Activated CD4-positive, alpha-beta T cell treated with anti-CD3 and anti-CD28 coated beads, Interleukin-2, amount 10 ng/mL, durations not matched to agents 24 days and 14 days (primary cell): Measurements from ENCODE around the gene KIF4B. TPM values are rescaled to one million over a fixed set of nuclear protein-coding genes. Genes with fewer than 3 reads are reported as not detected.
"Not testable (repeated sequence)": the region's sequence is repeated elsewhere in the genome, so short reads cannot be mapped to it uniquely, and the experiment has no call there.

Source experiments
- DNase-seq: peaks from one replicate; pipeline ENCODE4 v3.0.0; 2022
- H3K27ac Mint-ChIP-seq: one replicate; pipeline ENCODE4 v1.8.0; 2022; ENCODE audit warnings: mild to moderate bottlenecking, mixed read lengths
- H3K27me3 Mint-ChIP-seq: one replicate; pipeline ENCODE4 v1.8.0; 2022; ENCODE audit warnings: mixed read lengths
- H3K36me3 Mint-ChIP-seq: one replicate; pipeline ENCODE4 v1.8.0; 2022; ENCODE audit warnings: low read depth, mild to moderate bottlenecking, mixed read lengths
- H3K4me1 Mint-ChIP-seq: one replicate; pipeline ENCODE4 v1.8.0; 2021; ENCODE audit warnings: mixed read lengths
- H3K4me3 Mint-ChIP-seq: one replicate; pipeline ENCODE4 v1.8.0; 2022; ENCODE audit warnings: mild to moderate bottlenecking, moderate library complexity, mixed read lengths
- H3K9me3 Mint-ChIP-seq: one replicate; pipeline ENCODE4 v1.8.0; 2021; ENCODE audit warnings: mixed read lengths
- intact Hi-C: fragments of 100-400 bp; cut with micrococcal nuclease; formaldehyde crosslinking; loops from one replicate; pipeline ENCODE4 v1.15.1; 2023
- total RNA-seq: library from RNA; stranded (reverse); gene quantifications from 2 replicates; pipeline ENCODE4 v1.2.3, GENCODE V29; 2022

KIF4B gene
- 0.07 TPM in 1 of 2 replicates, not detected in the other for total RNA-seq

DNA sequence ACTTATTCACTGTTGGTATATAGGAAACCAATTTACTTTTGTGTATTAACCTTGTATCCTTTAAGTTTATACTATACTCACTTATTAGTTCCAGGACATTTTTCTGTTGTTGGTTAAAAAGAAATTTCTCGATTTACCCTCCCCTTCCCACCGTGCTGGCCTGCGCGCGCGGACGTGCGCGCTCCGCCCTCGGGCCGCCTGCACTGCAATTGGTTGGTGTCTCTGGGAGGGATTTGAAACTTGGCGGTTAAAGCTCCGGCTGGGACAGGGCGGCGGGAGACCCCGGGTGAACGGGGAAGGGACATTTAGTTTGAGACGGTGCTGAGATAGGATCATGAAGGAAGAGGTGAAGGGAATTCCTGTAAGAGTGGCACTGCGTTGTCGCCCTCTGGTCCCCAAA, at the start of gene KIF4B:
Gene KIF4B, plus strand, starts transcription at position 230 of the 400 bp plus-strand sequence. Its CDS starts 105 bp downstream, at position 335.
- intact Hi-C loops, result no loop called here

GRCh38 chr5:154966081-154966841, 47.3 kb upstream of the KIF4B start:
- peak overlapping the region; percentile 4 for H3K27ac Mint-ChIP-seq
- DNase-seq, result no peak
- intact Hi-C loops, result no loop called here
- H3K36me3 Mint-ChIP-seq, result peaks cover 32% of the 10 kb centered on the region
- no peaks in the 10 kb centered on the region for H3K9me3 Mint-ChIP-seq
- no peak overlapping the region for H3K4me3 Mint-ChIP-seq
- H3K27me3 Mint-ChIP-seq, result no peaks in the 10 kb centered on the region
- H3K4me1 Mint-ChIP-seq, result peaks cover 10% of the 10 kb centered on the region

More for the DNA sequence above, at the start of gene KIF4B:
- Mint-ChIP-seq H3K4me1 (no peaks in the 10 kb centered on the region), H3K36me3 (no peaks in the 10 kb centered on the region), H3K27ac (no peak within 1 kb of the TSS), H3K4me3 (no peak within 1 kb of the TSS), H3K9me3 (no peaks in the 10 kb centered on the region), H3K27me3 (peaks cover 13% of the 10 kb centered on the region)
- DNase-seq, result no peak

GRCh38 chr5:154966874-154967273, 46.7 kb upstream of the KIF4B start:
- DNase-seq, result no peak
- Mint-ChIP-seq H3K4me3 (no peak overlapping the region), H3K27me3 (no peaks in the 10 kb centered on the region), H3K36me3 (peaks cover 32% of the 10 kb centered on the region), H3K27ac (no peak overlapping the region), H3K9me3 (no peaks in the 10 kb centered on the region), H3K4me1 (peaks cover 10% of the 10 kb centered on the region)
- intact Hi-C loops, result no loop called here

DNA sequence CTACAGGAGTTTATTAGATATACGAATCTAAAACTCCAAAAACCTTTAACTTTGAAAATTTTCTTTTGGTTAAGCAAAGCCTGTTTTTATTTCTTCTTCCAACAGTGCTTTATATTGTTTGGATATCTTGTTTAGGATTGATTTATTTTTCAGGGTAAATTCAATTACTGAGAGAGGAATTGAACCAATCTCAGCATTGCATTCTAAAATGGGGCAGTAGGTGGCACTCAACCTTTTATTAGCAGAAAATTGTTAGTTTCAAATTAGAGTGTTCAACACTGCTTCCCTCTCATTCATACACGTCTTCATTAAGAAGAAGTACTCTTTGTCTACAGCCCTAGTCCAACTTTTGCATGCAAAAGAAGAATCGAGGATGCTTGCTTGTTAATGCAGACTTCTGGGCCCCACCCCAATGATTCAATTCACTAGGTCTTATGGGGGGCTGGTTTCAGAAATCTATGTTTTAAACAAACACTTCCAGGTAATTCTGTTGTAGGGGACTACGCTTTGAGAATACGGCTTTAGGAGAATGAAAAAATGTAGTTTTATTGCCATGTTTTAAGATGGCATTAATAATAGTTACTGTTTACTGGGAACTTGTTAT, 46.0 kb upstream of the KIF4B start:
- no peak for DNase-seq
- intact Hi-C loops, result no loop called here
- H3K36me3 Mint-ChIP-seq, result peaks cover 29% of the 10 kb centered on the region
- H3K4me1 Mint-ChIP-seq, result peaks cover 10% of the 10 kb centered on the region
- no peaks in the 10 kb centered on the region for H3K9me3 Mint-ChIP-seq
- no peak overlapping the region for H3K27ac Mint-ChIP-seq
- no peak overlapping the region for H3K4me3 Mint-ChIP-seq
- H3K27me3 Mint-ChIP-seq, result no peaks in the 10 kb centered on the region

- Mint-ChIP-seq H3K27ac (no peak overlapping the region), H3K4me1 (peaks cover 7% of the 10 kb centered on the region), H3K4me3 (no peak overlapping the region), H3K27me3 (no peaks in the 10 kb centered on the region), H3K9me3 (no peaks in the 10 kb centered on the region), H3K36me3 (peaks cover 24% of the 10 kb centered on the region)
- DNase-seq, result no peak
- intact Hi-C loops, result no loop called here
Observed at GRCh38 chr5:154968953-154969352, 44.6 kb upstream of the KIF4B start.

- Mint-ChIP-seq H3K4me1 (peaks cover 7% of the 10 kb centered on the region), H3K9me3 (no peaks in the 10 kb centered on the region), H3K36me3 (peaks cover 20% of the 10 kb centered on the region), H3K27ac (no peak overlapping the region), H3K27me3 (no peaks in the 10 kb centered on the region), H3K4me3 (no peak overlapping the region)
- intact Hi-C loops, result no loop called here
- no peak for DNase-seq
Observed at GRCh38 chr5:154970759-154971158, 42.8 kb upstream of the KIF4B start.

- no peak overlapping the region for H3K27ac Mint-ChIP-seq
- H3K9me3 Mint-ChIP-seq, result no peaks in the 10 kb centered on the region
- no peak overlapping the region for H3K4me3 Mint-ChIP-seq
- intact Hi-C loops, result no loop called here
- DNase-seq, result no peak
- peaks cover 13% of the 10 kb centered on the region for H3K36me3 Mint-ChIP-seq
- H3K4me1 Mint-ChIP-seq, result peaks cover 3% of the 10 kb centered on the region
- no peaks in the 10 kb centered on the region for H3K27me3 Mint-ChIP-seq
Observed at GRCh38 chr5:154971501-154971900, 42.1 kb upstream of the KIF4B start.

DNA sequence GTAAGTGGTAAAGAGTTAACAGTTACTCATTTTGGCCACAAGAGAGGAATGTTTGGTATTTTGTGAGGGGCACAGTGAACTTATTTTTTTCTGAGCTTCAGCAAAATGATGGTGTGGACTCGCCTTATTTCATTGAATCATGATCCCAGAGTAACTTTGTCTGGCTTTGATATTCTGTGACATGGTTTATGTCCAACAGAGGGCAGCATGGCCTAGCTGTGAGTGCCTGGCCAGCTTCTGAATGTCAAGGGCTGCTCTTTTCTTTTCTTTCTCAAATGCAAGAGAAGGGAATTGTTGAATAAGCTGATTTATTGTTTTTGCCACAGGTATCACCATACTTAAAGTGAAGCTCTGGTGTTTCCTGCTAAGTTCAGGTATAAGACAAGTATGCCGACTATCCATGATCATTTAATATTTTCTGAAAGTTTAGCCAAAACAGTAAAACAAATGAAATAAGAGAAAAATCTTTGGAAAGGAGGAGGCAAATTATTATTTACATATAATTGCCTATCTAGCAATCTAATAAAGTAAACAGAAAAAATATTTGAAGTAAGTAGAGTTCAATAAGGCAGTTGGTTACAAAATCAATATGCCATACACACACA, 41.0 kb upstream of the KIF4B start:
- Mint-ChIP-seq H3K9me3 (no peaks in the 10 kb centered on the region), H3K36me3 (peaks cover 7% of the 10 kb centered on the region), H3K27me3 (no peaks in the 10 kb centered on the region), H3K4me3 (no peak overlapping the region), H3K4me1 (peaks cover 3% of the 10 kb centered on the region), H3K27ac (no peak overlapping the region)
- DNase-seq, result peak; percentile 59
- intact Hi-C loops, result no loop called here

DNA sequence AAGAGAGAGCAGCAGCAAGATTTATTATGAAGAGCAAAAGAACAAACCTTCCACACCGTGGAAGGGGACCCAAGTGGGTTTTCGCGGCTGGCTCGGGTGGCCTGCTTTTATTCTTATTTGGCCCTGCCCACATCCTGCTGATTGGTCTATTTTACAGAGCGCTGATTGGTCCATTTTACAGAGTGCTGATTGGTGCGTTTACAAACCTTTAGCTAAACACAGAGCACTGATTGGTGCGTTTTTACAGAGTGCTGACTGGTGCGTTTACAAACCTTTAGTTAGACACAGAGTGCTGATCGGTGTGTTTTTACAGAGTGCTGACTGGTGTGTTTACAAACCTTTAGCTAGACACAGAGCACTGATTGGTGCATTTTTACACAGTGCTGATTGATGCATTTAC, 37.5 kb upstream of the KIF4B start:
- intact Hi-C loops, H3K9me3 Mint-ChIP-seq, H3K4me1 Mint-ChIP-seq, H3K36me3 Mint-ChIP-seq, H3K27me3 Mint-ChIP-seq, H3K4me3 Mint-ChIP-seq, H3K27ac Mint-ChIP-seq, DNase-seq: not testable (repeated sequence)

GRCh38 chr5:154977409-154977808, 36.1 kb upstream of the KIF4B start:
- Mint-ChIP-seq H3K36me3 (no peaks in the 10 kb centered on the region), H3K4me3 (no peak overlapping the region), H3K27me3 (no peaks in the 10 kb centered on the region), H3K9me3 (no peaks in the 10 kb centered on the region), H3K27ac (no peak overlapping the region), H3K4me1 (peaks cover 2% of the 10 kb centered on the region)
- intact Hi-C loops, result no loop called here
- no peak for DNase-seq

- H3K9me3 Mint-ChIP-seq, H3K27me3 Mint-ChIP-seq, H3K4me1 Mint-ChIP-seq, H3K36me3 Mint-ChIP-seq, H3K4me3 Mint-ChIP-seq, H3K27ac Mint-ChIP-seq, intact Hi-C loops, DNase-seq: not testable (repeated sequence)
Observed at GRCh38 chr5:154978294-154978693, 35.3 kb upstream of the KIF4B start.

DNA sequence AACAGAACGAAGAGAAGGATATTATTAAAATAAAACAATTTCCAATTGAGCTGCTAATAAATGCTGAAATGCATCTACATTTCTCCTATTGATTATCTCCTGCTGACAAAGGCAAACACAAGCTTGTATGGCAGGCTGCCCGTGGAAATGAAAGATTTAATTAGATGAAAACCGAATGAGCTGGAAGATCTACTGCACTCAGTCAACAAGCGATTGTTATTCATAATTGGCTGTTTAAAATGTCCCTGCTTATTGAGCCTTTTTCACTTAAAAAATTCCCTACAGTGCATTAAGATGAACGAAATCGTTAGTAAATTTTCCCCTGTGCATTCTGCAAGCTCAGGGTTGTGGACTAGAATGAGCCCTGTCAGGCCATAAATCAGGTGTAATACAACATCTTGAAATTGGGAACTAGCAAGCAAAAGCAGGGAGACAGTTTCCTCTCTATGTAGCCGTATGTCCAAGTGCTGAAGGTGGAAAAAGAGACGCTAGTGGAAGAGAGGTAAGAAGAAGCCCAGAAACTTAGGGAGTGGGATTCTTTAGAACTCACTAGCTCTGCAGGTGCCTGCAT, 28.5 kb upstream of the KIF4B start:
- no peak overlapping the region for H3K4me3 Mint-ChIP-seq
- no peak overlapping the region for H3K27ac Mint-ChIP-seq
- no peaks in the 10 kb centered on the region for H3K4me1 Mint-ChIP-seq
- DNase-seq, result no peak
- peaks cover 19% of the 10 kb centered on the region for H3K27me3 Mint-ChIP-seq
- H3K36me3 Mint-ChIP-seq, result no peaks in the 10 kb centered on the region
- no peaks in the 10 kb centered on the region for H3K9me3 Mint-ChIP-seq
- intact Hi-C loops, result no loop called here

DNA sequence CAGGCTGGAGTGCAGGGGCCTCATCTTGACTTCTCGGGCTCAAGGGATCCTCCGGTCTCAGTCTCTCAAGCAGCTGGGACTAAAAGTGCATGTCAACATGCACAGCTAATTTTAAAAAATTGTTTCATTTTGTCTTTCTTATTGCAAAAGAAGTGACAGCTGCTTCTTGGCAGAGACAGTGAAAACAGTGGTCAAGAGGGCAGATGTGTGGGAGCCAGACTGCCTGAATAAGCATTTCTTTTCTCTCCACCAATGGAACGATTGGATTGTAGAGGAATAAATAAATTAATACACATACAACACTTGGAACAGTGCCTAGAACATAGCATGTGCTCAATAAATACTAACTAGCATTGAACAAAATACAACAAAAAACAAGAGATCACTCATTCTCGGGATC, 27.4 kb upstream of the KIF4B start:
- Mint-ChIP-seq H3K36me3 (no peaks in the 10 kb centered on the region), H3K9me3 (no peaks in the 10 kb centered on the region), H3K4me1 (no peaks in the 10 kb centered on the region), H3K27me3 (peaks cover 19% of the 10 kb centered on the region), H3K27ac (no peak overlapping the region), H3K4me3 (no peak overlapping the region)
- DNase-seq, result no peak
- intact Hi-C loops, result no loop called here

GRCh38 chr5:154989626-154990025, 23.9 kb upstream of the KIF4B start:
- H3K4me3 Mint-ChIP-seq, result no peak overlapping the region
- peaks cover 10% of the 10 kb centered on the region for H3K27me3 Mint-ChIP-seq
- no peaks in the 10 kb centered on the region for H3K4me1 Mint-ChIP-seq
- intact Hi-C loops, result no loop called here
- H3K27ac Mint-ChIP-seq, result no peak overlapping the region
- H3K9me3 Mint-ChIP-seq, result no peaks in the 10 kb centered on the region
- H3K36me3 Mint-ChIP-seq, result no peaks in the 10 kb centered on the region
- no peak for DNase-seq
